Osteoblast (primary cell): ENCODE results near the gene CCND1. TPM values are rescaled to one million over a fixed set of nuclear protein-coding genes. Genes with fewer than 3 reads are reported as not detected.

Source experiments
- DNase-seq: peaks from one replicate; pipeline ENCODE4 v3.0.0; 2011; ENCODE audit warnings: low spot score, mixed read lengths; ENCODE audit not compliant: insufficient read length; ENCODE audit errors: missing footprints
- H2AFZ ChIP-seq: 2 replicates; pipeline ENCODE4 v1.6.0; 2011; ENCODE audit warnings: mild to moderate bottlenecking, low read length
- H3K27ac ChIP-seq: 2 replicates; pipeline ENCODE4 v1.5.1; 2011; ENCODE audit warnings: mild to moderate bottlenecking, low read depth, low read length, moderate library complexity
- H3K27me3 ChIP-seq: 2 replicates; pipeline ENCODE4 v1.6.0; 2012; ENCODE audit warnings: mild to moderate bottlenecking, control low read depth, inconsistent platforms, low read length, moderate library complexity; ENCODE audit not compliant: insufficient read depth
- H3K36me3 ChIP-seq: 2 replicates; pipeline ENCODE4 v1.5.1; 2011; ENCODE audit warnings: mild to moderate bottlenecking, low read length, control low read depth, moderate library complexity; ENCODE audit not compliant: insufficient read depth
- H3K4me1 ChIP-seq: 2 replicates; pipeline ENCODE4 v1.5.1; 2011; ENCODE audit warnings: mild to moderate bottlenecking, low read length, control low read depth, moderate library complexity; ENCODE audit not compliant: insufficient read depth
- H3K4me2 ChIP-seq: 2 replicates; pipeline ENCODE4 v1.6.0; 2011; ENCODE audit warnings: mild to moderate bottlenecking, low read length; ENCODE audit not compliant: insufficient read depth
- H3K4me3 ChIP-seq: fragments of 200-600 bp; sonication (generic); 3 replicates; pipeline ENCODE4 v1.5.1; 2012; ENCODE audit warnings: mild to moderate bottlenecking, low read length, inconsistent platforms; ENCODE audit not compliant: insufficient read depth
- H3K79me2 ChIP-seq: 2 replicates; pipeline ENCODE4 v1.6.0; 2012; ENCODE audit warnings: mild to moderate bottlenecking, low read length, control low read depth, inconsistent platforms; ENCODE audit not compliant: insufficient read depth
- H3K9me3 ChIP-seq: 2 replicates; pipeline ENCODE4 v1.5.1; 2011; ENCODE audit warnings: low read depth, low read length, control low read depth
- H4K20me1 ChIP-seq: 2 replicates; pipeline ENCODE4 v1.6.0; 2012; ENCODE audit warnings: mild to moderate bottlenecking, low read length, control low read depth; ENCODE audit not compliant: insufficient read depth
- CTCF ChIP-seq: IDR thresholded peaks from 2 replicates; pipeline ENCODE4 v1.5.1; 2011; ENCODE audit warnings: mild to moderate bottlenecking, low read depth, low read length, moderate library complexity; ENCODE audit errors: extremely low read depth
- total RNA-seq: library from RNA; depleted of rRNA; stranded (reverse); fragments of >200 nt; gene quantifications from 2 replicates; pipeline ENCODE4 v1.2.3, GENCODE V29; 2012

CCND1 gene
- total RNA-seq, 1 donor, result 187 TPM

GRCh38 chr11:69637941-69638871, 2.8 kb upstream of the CCND1 start:
- peaks cover 4% of the 10 kb centered on the region for H4K20me1 ChIP-seq
- H3K9me3 ChIP-seq, result no peaks in the 10 kb centered on the region
- H3K36me3 ChIP-seq, result peaks cover 3% of the 10 kb centered on the region
- peaks cover 29% of the 10 kb centered on the region for H3K79me2 ChIP-seq
- peak; percentile 97 for DNase-seq
- peak overlapping the region; percentile 76 for H2AFZ ChIP-seq
- H3K4me2 ChIP-seq, result peak overlapping the region; percentile 99
- H3K27ac ChIP-seq, result peak overlapping the region; percentile 97
- TF ChIP-seq CTCF, result no peak
- H3K4me1 ChIP-seq, result peaks cover 33% of the 10 kb centered on the region
- H3K4me3 ChIP-seq, result peak overlapping the region; percentile 91
- H3K27me3 ChIP-seq, result no peaks in the 10 kb centered on the region

GRCh38 chr11:69638941-69639681, 1.8 kb upstream of the CCND1 start:
- Histone ChIP-seq H2AFZ (peak overlapping the region; percentile 76), H3K4me2 (peak overlapping the region; percentile 99)
- peak; percentile 99 for DNase-seq

GRCh38 chr11:69639831-69640230, 1.1 kb upstream of the CCND1 start:
- Histone ChIP-seq H3K9me3 (no peaks in the 10 kb centered on the region), H4K20me1 (peaks cover 20% of the 10 kb centered on the region), H3K4me1 (peaks cover 46% of the 10 kb centered on the region), H3K27ac (peak overlapping the region; percentile 97), H3K27me3 (no peaks in the 10 kb centered on the region), H3K4me2 (peak overlapping the region; percentile 99), H2AFZ (peak overlapping the region; percentile 82), H3K36me3 (peaks cover 17% of the 10 kb centered on the region), H3K4me3 (peak overlapping the region; percentile 91), H3K79me2 (peaks cover 46% of the 10 kb centered on the region)
- DNase-seq, result no peak
- no peak for TF ChIP-seq CTCF

More at GRCh38 chr11:69638941-69639681, 1.8 kb upstream of the CCND1 start:
- Histone ChIP-seq H4K20me1 (peaks cover 12% of the 10 kb centered on the region), H3K36me3 (peaks cover 12% of the 10 kb centered on the region), H3K79me2 (peaks cover 38% of the 10 kb centered on the region), H3K27me3 (no peaks in the 10 kb centered on the region), H3K27ac (peak overlapping the region; percentile 97), H3K9me3 (no peaks in the 10 kb centered on the region), H3K4me3 (peak overlapping the region; percentile 91), H3K4me1 (peaks cover 39% of the 10 kb centered on the region)
- TF ChIP-seq CTCF, result no peak
